C4-2B (cell line): ENCODE measurements around the gene FLT1.

Experiments
- CTCF ChIP-seq: fragments of 450-650 bp; conservative IDR thresholded peaks from 2 replicates; pipeline ENCODE4 v1.5.1; 2017; ENCODE audit warnings: mild to moderate bottlenecking
- ZFX ChIP-seq: fragments of 450-650 bp; IDR thresholded peaks from 2 replicates; pipeline ENCODE4 v1.6.1; 2017

- TF ChIP-seq CTCF (no peak), ZFX (no peak)
Observed at GRCh38 chr13:28316836-28317235, 178.1 kb downstream of the FLT1 start.
